H1 (cell line): ENCODE results near the gene CRISPLD2. TPM values are rescaled to one million over a fixed set of nuclear protein-coding genes. Genes with fewer than 3 reads are reported as not detected.

Source experiments
- PHF8 ChIP-seq: fragments of 200-600 bp; sonication (generic); conservative IDR thresholded peaks from 2 replicates; pipeline ENCODE4 v1.7.1; 2012; ENCODE audit warnings: low read depth, mild to moderate bottlenecking, inconsistent platforms, low read length, moderate library complexity
- TAF7 ChIP-seq: optimal IDR thresholded peaks from 2 replicates; pipeline ENCODE3; 2011; ENCODE audit warnings: low read depth, mild to moderate bottlenecking, inconsistent platforms, low read length, moderate library complexity, borderline replicate concordance
- polyA plus RNA-seq, 7 experiments: library from polyadenylated mRNA; depleted of rRNA in 3 of 7; stranded (reverse) in 5 of 7; unstranded in 2 of 7; fragments of >200 nt in 5 of 7; fragments of 200-250 nt in 2 of 7; gene quantifications; 1 replicate in 5 of 7; 2 replicates in 1 of 7; 4 replicates in 1 of 7; pipeline versions ENCODE4 v1.2.1 to v1.2.3, GENCODE V29; 2011 to 2013; ENCODE audit warnings: missing spikeins in 2 of 7, mixed read lengths in 2 of 7
- total RNA-seq: library from RNA; stranded (reverse); fragmentation: NEBNext Ultra II Directional; extraction: Animal tissue kit (Norgen Biotek cat#: 25700); gene quantifications from 2 replicates; pipeline ENCODE4 v1.2.1, GENCODE V29; 2021
- TF ChIP-seq, protein P1 (sequence below): IDR thresholded peaks from 2 replicates; pipeline ENCODE4 v1.6.1; 2012; ENCODE audit warnings: inconsistent platforms

CRISPLD2 gene
- total and polyA plus RNA-seq, 2 of the 8 experiments (the other 6 are each of a cell fraction or from before 2014, with no cell fraction given) = 2.7 to 5.1 TPM

DNA sequence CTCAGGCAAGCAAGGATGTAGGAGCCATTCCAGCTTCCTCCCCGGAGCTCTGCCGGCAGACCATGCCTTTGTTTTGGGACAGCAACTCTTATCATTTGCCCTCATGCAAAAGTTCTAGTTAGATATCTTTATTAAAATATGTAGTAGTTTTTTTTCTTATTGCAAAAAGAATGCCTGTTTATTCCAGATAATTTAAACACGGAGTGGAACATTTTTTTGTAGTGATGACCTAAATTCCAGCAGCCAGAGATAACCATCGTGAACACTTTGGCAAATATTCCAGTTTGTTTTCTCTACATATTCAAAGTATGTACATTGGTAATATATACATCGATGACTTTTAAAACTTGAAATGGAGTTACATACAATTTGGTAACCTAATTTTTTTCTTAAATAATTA, 54.8 kb downstream of the CRISPLD2 start (continued):
- TF ChIP-seq TAF7 (no peak), PHF8 (no peak)
- TF ChIP-seq, protein P1, sequence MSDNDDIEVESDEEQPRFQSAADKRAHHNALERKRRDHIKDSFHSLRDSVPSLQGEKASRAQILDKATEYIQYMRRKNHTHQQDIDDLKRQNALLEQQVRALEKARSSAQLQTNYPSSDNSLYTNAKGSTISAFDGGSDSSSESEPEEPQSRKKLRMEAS = no peak
